HG03521 (cell line): ENCODE data around the gene AKAP6.
"Not testable (repeated sequence)": the region's sequence is repeated elsewhere in the genome, so short reads cannot be mapped to it uniquely, and the experiment has no call there.

Source experiments
- ATAC-seq: cut with Tn5 transposase; IDR thresholded peaks from one replicate; pipeline ENCODE4 v1.9.1; 2021; ENCODE audit warnings: mild to moderate bottlenecking, moderate library complexity; ENCODE audit not compliant: unreplicated experiment

The AKAP6 gene

GRCh38 chr14:32435411-32435810 is 106.3 kb downstream of the AKAP6 start:
- ATAC-seq = no peak

DNA sequence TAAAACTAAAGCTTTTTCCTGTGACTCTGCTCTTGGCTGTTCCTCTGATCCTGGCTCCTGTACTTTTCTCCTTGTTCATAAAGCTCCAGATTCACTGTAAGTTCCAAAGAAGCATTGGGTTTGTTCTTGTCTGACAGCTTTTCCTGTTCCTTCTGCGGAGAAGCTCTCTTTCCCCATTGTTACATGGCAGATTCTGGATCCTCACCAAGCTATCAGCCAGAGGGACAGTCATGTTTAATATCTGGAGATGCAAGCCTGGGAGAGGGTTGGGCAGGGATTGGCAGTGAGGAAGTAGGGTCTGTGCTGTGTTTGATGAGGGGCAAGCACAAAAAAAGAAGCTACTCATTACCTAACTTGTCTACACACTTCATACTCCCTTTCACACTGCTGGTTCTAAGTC is 107.9 kb downstream of the AKAP6 start:
- ATAC-seq = no peak

- no peak for ATAC-seq
Observed at GRCh38 chr14:32438517-32438916, 109.4 kb downstream of the AKAP6 start.

DNA sequence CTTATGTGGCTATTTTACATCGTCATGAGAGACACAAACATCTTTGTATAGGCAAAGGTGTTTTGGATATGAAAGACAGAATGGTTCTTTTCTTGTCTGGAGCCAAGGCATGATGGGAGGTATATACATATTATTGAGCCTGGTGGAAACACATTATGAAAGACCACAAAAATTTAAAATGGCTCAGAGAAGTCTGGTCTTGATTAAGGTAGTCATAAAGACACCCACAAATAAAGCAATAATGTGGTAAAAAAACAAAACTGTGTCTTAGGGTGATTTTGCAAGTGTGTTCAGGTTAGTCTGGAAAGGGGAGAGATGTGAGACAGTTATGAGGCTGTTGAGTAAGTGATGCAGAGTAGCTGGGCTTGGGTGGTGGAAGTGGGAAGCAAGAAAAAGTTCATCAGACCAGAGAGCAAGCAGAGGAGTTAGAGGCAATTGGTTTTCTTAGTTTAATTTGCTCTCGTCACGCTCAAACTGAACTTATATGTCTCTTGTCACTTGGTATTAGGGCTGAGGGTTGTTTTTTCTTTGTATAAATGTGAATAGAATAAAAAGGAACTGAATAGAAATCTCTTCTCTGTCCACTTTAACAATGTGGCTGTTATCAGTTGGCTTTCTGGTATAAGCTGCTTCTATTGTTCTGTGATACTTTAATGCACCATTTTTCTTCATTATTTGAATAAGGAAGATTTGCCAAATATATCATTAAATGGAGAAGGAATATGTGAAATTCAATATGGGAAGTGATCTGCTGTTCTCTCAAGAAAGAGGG is 115.0 kb downstream of the AKAP6 start:
- ATAC-seq = no peak

DNA sequence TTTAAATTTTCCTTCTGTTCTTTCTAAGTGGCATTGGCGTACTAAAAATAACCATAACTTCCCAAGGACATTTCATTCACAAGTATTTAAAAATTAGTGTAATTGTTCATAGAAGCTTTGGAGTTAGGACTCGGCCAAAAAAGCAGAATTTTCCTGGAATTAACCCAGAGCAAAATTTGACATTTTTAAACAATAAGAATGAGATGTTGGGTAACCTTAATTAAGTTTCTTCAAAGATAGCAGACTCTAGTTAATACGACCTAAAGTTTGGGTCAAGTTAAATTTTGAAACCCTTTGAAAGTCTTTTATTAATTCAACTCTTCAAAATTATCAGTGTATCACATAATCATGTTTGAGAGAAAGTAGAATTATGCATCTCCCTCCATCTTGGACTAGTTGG is 118.3 kb downstream of the AKAP6 start:
- ATAC-seq = no peak

- ATAC-seq = no peak
Observed at GRCh38 chr14:32449648-32450047, 120.5 kb downstream of the AKAP6 start.

GRCh38 chr14:32450919-32451675 is 122.0 kb downstream of the AKAP6 start:
- ATAC-seq = no peak

DNA sequence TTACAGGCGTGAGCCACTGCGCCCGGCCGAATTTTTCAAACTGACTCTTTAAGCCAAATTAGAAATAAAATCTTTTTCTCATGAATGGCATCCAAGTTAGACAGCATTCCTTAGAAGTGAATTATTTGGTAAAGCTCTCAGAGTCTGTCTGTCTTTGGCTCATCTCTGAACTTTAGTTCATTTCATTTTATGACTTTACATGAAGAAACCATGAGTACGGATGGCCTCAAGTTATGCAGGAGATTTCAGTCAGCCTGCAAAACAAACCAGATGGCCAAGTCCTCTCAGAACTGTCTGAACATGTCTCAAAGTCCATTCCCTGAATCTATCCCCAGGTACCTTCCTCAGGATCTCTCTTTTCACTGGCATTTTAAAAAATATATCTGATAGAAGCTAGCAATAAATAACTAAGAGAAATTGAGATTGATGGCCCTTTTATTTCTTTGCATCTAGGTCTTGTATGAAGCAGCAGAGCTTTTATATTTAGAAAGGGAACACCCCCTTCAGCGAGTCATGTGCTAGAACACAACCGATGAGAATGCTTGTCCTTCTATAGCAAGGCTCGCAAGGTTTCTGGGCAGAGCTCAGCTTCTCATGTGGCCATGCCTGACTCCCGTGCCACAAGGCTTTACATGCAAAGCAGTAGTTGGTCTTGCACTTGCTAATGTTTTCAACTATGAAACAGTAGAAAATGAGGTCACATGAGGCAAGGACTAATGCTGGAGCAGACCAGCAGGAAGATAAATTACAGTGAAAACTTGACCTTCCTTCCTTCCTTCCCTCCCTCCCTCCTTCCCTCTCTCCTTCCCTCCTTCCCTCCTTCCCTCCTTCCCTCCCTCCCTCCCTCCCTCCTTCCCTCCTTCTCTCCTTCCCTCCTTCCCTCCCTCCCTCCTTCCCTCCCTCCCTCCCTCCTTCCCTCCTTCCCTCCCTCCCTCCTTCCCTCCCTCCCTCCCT is 125.0 kb downstream of the AKAP6 start:
- ATAC-seq = no peak

GRCh38 chr14:32457213-32457920 is 128.3 kb downstream of the AKAP6 start:
- no peak for ATAC-seq

GRCh38 chr14:32458720-32459119 is 129.6 kb downstream of the AKAP6 start:
- ATAC-seq = no peak

GRCh38 chr14:32460267-32460666 is 131.2 kb downstream of the AKAP6 start:
- no peak for ATAC-seq

DNA sequence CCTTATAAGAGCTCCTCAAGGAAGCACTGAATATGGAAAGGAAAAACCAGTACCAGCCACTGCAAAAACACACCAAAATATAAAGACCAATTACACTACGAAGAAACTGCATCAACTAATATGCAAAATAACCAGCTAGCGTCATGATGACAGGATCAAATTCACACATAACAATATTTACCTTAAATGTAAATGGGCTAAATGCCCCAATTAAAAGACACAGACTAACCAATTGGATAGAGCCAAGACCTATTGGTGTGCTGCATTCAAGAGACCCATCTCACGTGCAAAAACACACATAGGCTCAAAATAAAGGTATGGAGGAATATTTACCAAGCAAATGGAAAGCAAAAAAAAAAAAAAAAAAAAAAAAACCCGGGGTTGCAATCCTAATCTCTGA is 133.5 kb downstream of the AKAP6 start:
- not testable (repeated sequence) for ATAC-seq

GRCh38 chr14:32468955-32469354 is 139.9 kb downstream of the AKAP6 start:
- no peak for ATAC-seq

DNA sequence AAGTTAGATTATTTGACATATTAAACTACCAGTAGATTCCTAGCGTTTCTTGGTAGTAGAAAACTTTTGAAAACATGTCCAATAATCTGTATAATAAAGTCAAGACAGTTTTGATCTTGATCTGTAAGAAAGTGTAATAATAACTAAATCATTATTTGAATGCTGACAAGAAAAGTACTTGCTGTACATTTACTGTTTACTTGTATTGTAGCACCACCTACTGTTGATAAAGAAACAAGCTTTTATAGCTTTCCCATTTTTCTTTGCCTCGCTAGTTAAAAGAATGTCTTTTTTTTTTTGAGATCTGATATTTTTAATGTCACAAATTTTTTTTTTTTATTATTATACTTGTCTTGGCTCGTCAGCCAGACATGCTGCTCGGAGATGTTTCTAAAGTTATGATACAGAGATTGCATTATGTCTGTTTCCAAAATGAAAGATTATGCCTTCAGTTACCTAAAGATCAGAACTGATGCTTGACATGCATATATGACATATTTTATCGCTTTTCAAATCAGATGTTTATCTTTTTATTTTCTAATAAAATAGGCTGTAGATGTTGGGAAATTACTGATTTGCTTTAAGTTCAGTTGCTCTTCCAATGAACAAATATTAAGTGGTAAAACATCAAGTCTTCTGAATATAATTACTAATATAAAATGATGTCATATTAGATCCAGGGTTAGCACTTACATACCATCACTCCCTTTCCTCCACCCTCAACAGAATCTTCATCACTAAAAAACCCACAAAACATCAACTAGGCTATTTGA is 140.5 kb downstream of the AKAP6 start:
- ATAC-seq = no peak

DNA sequence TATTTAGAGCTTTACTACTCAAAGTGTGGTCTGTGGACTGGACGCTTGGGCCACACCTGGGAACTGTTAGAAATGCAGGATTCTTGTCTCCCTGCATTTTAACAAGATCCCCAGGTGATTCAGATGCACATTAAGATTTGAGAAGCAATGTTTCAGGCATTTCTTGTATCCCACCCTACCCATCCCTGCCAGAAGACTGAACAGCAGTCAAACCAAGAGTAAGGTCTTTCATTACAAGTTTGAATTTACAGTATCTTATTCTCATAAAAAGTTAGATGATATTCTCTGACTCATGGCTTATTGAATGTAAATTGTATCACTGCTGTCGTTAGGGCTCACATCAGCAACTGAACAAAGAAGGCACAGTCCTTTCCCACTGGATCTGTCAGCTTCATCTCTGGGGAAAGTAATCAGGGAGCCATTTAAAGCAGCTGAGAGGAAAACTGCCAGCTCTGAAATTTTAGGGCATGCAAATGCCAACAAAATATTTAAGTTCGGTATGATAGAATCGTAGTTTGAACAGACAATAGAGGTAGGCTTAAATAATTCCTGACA is 141.1 kb downstream of the AKAP6 start:
- ATAC-seq = no peak

DNA sequence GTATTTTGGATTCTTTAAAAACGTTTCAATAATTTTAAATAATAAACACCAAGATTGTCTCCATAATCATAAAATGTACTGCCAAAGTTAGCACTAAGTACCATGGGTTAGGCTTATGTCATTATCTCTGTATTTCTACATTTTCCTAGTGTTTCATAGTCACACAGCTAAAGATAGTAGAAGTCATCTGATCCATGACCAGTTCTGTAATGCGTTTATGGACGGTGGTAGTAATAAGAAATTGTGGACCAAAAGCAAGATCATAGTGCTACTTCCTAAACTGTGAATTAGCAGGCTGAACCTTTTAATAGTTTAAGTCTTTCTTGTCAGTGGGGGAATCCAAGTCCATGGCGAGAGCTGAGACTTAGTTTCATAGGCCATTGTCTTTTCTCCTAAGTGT is 142.1 kb downstream of the AKAP6 start:
- ATAC-seq = no peak

- no peak for ATAC-seq
Observed at GRCh38 chr14:32472076-32472475, 143.0 kb downstream of the AKAP6 start.

DNA sequence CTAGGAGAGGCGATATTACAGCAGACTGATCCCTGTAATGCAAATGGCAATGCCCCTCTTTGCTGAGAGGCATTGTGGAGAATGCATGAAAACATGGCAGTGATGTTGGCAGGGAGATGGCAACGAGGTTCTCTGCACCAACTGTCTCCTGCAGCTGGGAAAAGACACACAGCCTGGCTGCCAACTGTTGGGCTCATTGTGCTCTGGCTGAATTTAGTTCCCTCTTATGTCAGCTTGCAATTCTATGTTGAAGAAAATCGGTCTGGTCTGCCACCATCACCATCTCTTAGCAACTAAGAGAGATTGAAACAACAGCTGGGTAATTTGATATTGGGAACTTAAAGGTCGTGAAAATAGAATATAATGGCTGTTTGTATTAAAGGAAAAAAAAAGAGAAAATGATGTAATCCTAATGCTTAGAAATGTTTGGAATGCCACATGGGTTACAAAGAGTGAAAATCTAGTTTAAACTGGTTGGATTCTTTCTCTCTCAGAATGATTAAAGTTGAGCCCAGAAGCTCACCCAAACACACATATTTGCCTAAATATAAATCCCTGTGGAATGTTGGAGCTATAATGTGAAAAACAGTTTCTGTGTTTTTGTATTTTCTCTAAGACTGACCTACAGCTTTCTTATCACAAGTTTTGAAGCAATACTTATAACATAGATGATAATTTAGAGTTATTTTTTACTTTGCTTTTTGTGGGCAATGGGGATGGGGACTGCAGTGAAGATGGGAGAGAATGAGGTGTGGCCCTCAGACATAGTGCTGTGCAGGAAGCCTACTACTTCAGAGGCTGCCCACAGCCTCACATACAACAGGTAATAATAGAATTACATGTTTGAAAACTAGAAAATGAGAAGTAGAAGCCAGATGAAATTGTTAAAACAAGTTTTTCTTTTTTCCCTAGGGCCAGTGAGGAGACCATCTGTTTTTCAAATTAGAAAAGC is 143.7 kb downstream of the AKAP6 start:
- ATAC-seq = no peak
